Liver (tissue), 3 donors: ENCODE data around the gene IGF2BP2.

Experiments
- EGR1 ChIP-seq, 2 donors: IDR thresholded peaks; 2 replicates each; pipeline ENCODE4 v1.6.1; 2016 to 2018; ENCODE audit warnings: antibody characterized with exemption in 2 of 2, low read depth in 2 of 2
- FOXA1 ChIP-seq: IDR thresholded peaks from 2 replicates; pipeline ENCODE4 v1.6.1; 2016; ENCODE audit warnings: antibody characterized with exemption
- GABPA ChIP-seq, 2 donors: IDR thresholded peaks in 1 of 2; conservative IDR thresholded peaks in 1 of 2; 2 replicates each; pipeline ENCODE4 v1.6.1; 2016; ENCODE audit warnings: antibody characterized with exemption in 2 of 2, mild to moderate bottlenecking in 1 of 2, moderate library complexity in 1 of 2
- HNF4A ChIP-seq, 2 donors: conservative IDR thresholded peaks; 2 replicates each; pipeline ENCODE4 v1.6.1; 2016; ENCODE audit warnings: antibody characterized with exemption in 2 of 2, mild to moderate bottlenecking in 2 of 2
- JUND ChIP-seq, 2 donors: IDR thresholded peaks; 2 replicates each; pipeline ENCODE4 v1.6.1; 2016; ENCODE audit warnings: antibody characterized with exemption in 2 of 2
- RAD21 ChIP-seq, 2 donors: IDR thresholded peaks; 2 replicates each; pipeline ENCODE4 v1.6.1; 2016; ENCODE audit warnings: antibody characterized with exemption in 2 of 2, mild to moderate bottlenecking in 2 of 2
- RXRA ChIP-seq, 2 donors: IDR thresholded peaks; 2 replicates each; pipeline ENCODE4 v1.6.1; 2017 to 2018; ENCODE audit warnings: antibody characterized with exemption in 2 of 2, mild to moderate bottlenecking in 1 of 2
- SP1 ChIP-seq: IDR thresholded peaks from 2 replicates; pipeline ENCODE4 v1.6.1; 2018; ENCODE audit warnings: antibody characterized with exemption, mild to moderate bottlenecking
- TAF1 ChIP-seq: conservative IDR thresholded peaks from 2 replicates; pipeline ENCODE4 v1.6.1; 2016; ENCODE audit warnings: antibody characterized with exemption, mild to moderate bottlenecking
- YY1 ChIP-seq: IDR thresholded peaks from 2 replicates; pipeline ENCODE4 v1.6.1; 2016; ENCODE audit warnings: antibody characterized with exemption, mild to moderate bottlenecking
- TF ChIP-seq, protein P1 (sequence below): fragments of 150-350 bp; IDR thresholded peaks from 2 replicates; pipeline ENCODE4 v1.5.1; 2017; ENCODE audit warnings: improper control_type of control experiment, low read depth, low read length; ENCODE audit not compliant: missing input control
- TF ChIP-seq, protein P2 (sequence below): IDR thresholded peaks from 2 replicates; pipeline ENCODE4 v1.6.1; 2016; ENCODE audit warnings: antibody characterized with exemption, mild to moderate bottlenecking
- TF ChIP-seq, protein P3 (sequence below): IDR thresholded peaks from 2 replicates; pipeline ENCODE4 v1.6.1; 2016; ENCODE audit warnings: antibody characterized with exemption
- TF ChIP-seq, protein P4 (sequence below): IDR thresholded peaks from 2 replicates; pipeline ENCODE4 v1.6.1; 2016; ENCODE audit warnings: antibody characterized with exemption
- donor health status: healthy.
- donor health status: healthy.

DNA sequence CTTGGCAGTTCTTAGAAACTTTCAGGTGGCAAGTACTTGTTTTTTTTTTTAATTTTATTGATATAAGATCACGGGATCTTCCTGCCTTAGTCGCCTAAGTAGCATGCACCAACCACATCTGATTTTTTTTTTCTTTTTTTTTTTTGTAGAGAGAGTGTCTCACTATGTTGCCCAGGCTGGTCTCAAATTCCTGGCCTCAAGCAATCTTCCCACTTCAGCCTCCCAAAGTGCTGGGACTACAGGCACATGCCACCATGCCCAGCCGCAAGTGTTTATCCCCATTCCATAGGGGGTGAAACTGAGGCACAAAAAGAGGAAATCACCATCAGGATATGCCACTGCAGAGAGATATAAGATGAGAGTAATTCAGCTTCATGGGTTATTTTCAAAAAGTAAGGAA lies 102.9 kb downstream of the IGF2BP2 start:
- TF ChIP-seq, protein P1, sequence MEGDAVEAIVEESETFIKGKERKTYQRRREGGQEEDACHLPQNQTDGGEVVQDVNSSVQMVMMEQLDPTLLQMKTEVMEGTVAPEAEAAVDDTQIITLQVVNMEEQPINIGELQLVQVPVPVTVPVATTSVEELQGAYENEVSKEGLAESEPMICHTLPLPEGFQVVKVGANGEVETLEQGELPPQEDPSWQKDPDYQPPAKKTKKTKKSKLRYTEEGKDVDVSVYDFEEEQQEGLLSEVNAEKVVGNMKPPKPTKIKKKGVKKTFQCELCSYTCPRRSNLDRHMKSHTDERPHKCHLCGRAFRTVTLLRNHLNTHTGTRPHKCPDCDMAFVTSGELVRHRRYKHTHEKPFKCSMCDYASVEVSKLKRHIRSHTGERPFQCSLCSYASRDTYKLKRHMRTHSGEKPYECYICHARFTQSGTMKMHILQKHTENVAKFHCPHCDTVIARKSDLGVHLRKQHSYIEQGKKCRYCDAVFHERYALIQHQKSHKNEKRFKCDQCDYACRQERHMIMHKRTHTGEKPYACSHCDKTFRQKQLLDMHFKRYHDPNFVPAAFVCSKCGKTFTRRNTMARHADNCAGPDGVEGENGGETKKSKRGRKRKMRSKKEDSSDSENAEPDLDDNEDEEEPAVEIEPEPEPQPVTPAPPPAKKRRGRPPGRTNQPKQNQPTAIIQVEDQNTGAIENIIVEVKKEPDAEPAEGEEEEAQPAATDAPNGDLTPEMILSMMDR: no peak
- TF ChIP-seq FOXA1 (no peak), SP1 (no peak), RAD21 (IDR thresholded peaks at IDR 0.05) (no peak), TAF1 (no peak), GABPA (IDR thresholded peaks at IDR 0.05 in 1 of 2, conservative IDR thresholded peaks at IDR 0.05 in 1 of 2) (no peak), RXRA (IDR thresholded peaks at IDR 0.05) (no peak), YY1 (no peak), JUND (IDR thresholded peaks at IDR 0.05) (no peak), HNF4A (conservative IDR thresholded peaks at IDR 0.05) (no peak), EGR1 (IDR thresholded peaks at IDR 0.05; ENCODE audit: low read depth in 2 of 2) (no peak)
- TF ChIP-seq, protein P2, sequence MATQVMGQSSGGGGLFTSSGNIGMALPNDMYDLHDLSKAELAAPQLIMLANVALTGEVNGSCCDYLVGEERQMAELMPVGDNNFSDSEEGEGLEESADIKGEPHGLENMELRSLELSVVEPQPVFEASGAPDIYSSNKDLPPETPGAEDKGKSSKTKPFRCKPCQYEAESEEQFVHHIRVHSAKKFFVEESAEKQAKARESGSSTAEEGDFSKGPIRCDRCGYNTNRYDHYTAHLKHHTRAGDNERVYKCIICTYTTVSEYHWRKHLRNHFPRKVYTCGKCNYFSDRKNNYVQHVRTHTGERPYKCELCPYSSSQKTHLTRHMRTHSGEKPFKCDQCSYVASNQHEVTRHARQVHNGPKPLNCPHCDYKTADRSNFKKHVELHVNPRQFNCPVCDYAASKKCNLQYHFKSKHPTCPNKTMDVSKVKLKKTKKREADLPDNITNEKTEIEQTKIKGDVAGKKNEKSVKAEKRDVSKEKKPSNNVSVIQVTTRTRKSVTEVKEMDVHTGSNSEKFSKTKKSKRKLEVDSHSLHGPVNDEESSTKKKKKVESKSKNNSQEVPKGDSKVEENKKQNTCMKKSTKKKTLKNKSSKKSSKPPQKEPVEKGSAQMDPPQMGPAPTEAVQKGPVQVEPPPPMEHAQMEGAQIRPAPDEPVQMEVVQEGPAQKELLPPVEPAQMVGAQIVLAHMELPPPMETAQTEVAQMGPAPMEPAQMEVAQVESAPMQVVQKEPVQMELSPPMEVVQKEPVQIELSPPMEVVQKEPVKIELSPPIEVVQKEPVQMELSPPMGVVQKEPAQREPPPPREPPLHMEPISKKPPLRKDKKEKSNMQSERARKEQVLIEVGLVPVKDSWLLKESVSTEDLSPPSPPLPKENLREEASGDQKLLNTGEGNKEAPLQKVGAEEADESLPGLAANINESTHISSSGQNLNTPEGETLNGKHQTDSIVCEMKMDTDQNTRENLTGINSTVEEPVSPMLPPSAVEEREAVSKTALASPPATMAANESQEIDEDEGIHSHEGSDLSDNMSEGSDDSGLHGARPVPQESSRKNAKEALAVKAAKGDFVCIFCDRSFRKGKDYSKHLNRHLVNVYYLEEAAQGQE: no peak
- TF ChIP-seq, protein P3, sequence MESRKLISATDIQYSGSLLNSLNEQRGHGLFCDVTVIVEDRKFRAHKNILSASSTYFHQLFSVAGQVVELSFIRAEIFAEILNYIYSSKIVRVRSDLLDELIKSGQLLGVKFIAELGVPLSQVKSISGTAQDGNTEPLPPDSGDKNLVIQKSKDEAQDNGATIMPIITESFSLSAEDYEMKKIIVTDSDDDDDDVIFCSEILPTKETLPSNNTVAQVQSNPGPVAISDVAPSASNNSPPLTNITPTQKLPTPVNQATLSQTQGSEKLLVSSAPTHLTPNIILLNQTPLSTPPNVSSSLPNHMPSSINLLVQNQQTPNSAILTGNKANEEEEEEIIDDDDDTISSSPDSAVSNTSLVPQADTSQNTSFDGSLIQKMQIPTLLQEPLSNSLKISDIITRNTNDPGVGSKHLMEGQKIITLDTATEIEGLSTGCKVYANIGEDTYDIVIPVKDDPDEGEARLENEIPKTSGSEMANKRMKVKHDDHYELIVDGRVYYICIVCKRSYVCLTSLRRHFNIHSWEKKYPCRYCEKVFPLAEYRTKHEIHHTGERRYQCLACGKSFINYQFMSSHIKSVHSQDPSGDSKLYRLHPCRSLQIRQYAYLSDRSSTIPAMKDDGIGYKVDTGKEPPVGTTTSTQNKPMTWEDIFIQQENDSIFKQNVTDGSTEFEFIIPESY: no peak
- TF ChIP-seq, protein P4, sequence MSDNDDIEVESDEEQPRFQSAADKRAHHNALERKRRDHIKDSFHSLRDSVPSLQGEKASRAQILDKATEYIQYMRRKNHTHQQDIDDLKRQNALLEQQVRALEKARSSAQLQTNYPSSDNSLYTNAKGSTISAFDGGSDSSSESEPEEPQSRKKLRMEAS: no peak
